HG02973 (cell line): ENCODE measurements around the gene RNF5.

Source experiments
- ATAC-seq: cut with Tn5 transposase; IDR thresholded peaks from one replicate; pipeline ENCODE4 v1.9.1; 2021; ENCODE audit warnings: moderate library complexity; ENCODE audit not compliant: unreplicated experiment

RNF5 gene

GRCh38 chr6:32151863-32152768, 26.1 kb upstream of the RNF5 start, which contains the start of gene PRRT1:
Gene PRRT1 (minus strand): TSS chr6:32151939. CDS start chr6:32151827, 112 bp downstream.
- no peak for ATAC-seq

- ATAC-seq, result no peak
Observed at GRCh38 chr6:32152769-32153563, 25.2 kb upstream of the RNF5 start.

GRCh38 chr6:32153564-32154513, 24.4 kb upstream of the RNF5 start, which contains the start of gene PPT2:
Gene PPT2 (plus strand): TSS chr6:32154141. CDS start chr6:32154595, 454 bp downstream.
- no peak for ATAC-seq

GRCh38 chr6:32154514-32155161, 23.6 kb upstream of the RNF5 start:
- no peak for ATAC-seq

GRCh38 chr6:32156891-32157290, 21.3 kb upstream of the RNF5 start:
- ATAC-seq, result no peak

- no peak for ATAC-seq
Observed at GRCh38 chr6:32158052-32158451, 20.2 kb upstream of the RNF5 start.

- no peak for ATAC-seq
Observed at GRCh38 chr6:32163559-32164258, 14.5 kb upstream of the RNF5 start.

GRCh38 chr6:32164295-32164694, 13.9 kb upstream of the RNF5 start, which contains the start of gene EGFL8:
Gene EGFL8 (plus strand): TSS chr6:32164595. CDS start chr6:32166166, 1,571 bp downstream.
- ATAC-seq, result no peak

GRCh38 chr6:32166411-32167061, 11.7 kb upstream of the RNF5 start:
- ATAC-seq, result no peak

GRCh38 chr6:32167154-32167760, 10.9 kb upstream of the RNF5 start:
- no peak for ATAC-seq

- ATAC-seq, result no peak
Observed at GRCh38 chr6:32167761-32168262, 10.4 kb upstream of the RNF5 start.

GRCh38 chr6:32168350-32168749, 9.9 kb upstream of the RNF5 start:
- no peak for ATAC-seq

GRCh38 chr6:32168807-32169591, 9.2 kb upstream of the RNF5 start:
- no peak for ATAC-seq

GRCh38 chr6:32170294-32170693, 7.9 kb upstream of the RNF5 start:
- ATAC-seq, result no peak

- no peak for ATAC-seq
Observed at GRCh38 chr6:32171234-32171633, 7.0 kb upstream of the RNF5 start.

- ATAC-seq, result no peak
Observed at GRCh38 chr6:32173051-32173727, 5.0 kb upstream of the RNF5 start.

- no peak for ATAC-seq
Observed at GRCh38 chr6:32174416-32174815, 3.8 kb upstream of the RNF5 start.
